Upper lobe of left lung (tissue), 6 donors: ENCODE data around the gene TNRC6C. TPM values are rescaled to one million over a fixed set of nuclear protein-coding genes. Genes with fewer than 3 reads are reported as not detected.

Experiments used
- ATAC-seq, 2 donors: fragments of 200-7000 bp; cut with Tn5 transposase; one replicate each; pipeline ENCODE4 v1.9.1; 2022; ENCODE audit warnings: mild to moderate bottlenecking in 2 of 2, moderate library complexity in 2 of 2; ENCODE audit not compliant: low FRiP score in 2 of 2
- DNase-seq, 2 donors: peaks; one replicate each; pipeline ENCODE4 v3.0.0-alpha.2; 2019 to 2020
- H3K27ac ChIP-seq, 4 donors: fragments of 200-600 bp; sonication (generic); one replicate each; pipeline ENCODE4 v1.5.1; 2016 to 2019
- H3K27me3 ChIP-seq, 4 donors: fragments of 200-600 bp; sonication (generic); one replicate each; pipeline ENCODE4 v1.5.1; 2017 to 2019
- H3K36me3 ChIP-seq, 4 donors: fragments of 200-600 bp; sonication (generic); one replicate each; pipeline ENCODE4 v1.5.1; 2016 to 2019
- H3K4me1 ChIP-seq, 4 donors: fragments of 200-600 bp; sonication (generic); one replicate each; pipeline ENCODE4 v1.5.1; 2018 to 2019
- H3K4me3 ChIP-seq, 4 donors: fragments of 200-600 bp; sonication (generic); one replicate each; pipeline ENCODE4 v1.5.1; 2017 to 2019; ENCODE audit warnings: mild to moderate bottlenecking in 2 of 4, moderate library complexity in 1 of 4
- H3K9me3 ChIP-seq, 4 donors: fragments of 200-600 bp; sonication (generic); one replicate each; pipeline ENCODE4 v1.5.1; 2018 to 2019
- EP300 ChIP-seq, 4 donors: sonication (generic); formaldehyde crosslinking; IDR thresholded peaks; one replicate each; pipeline ENCODE4 v1.5.1; 2017; ENCODE audit warnings: antibody characterized with exemption in 4 of 4, control low read depth in 2 of 4
- POLR2A ChIP-seq, 4 donors: fragments of 450-650 bp; IDR thresholded peaks; one replicate each; pipeline ENCODE4 v1.5.1; 2016 to 2017; ENCODE audit warnings: antibody characterized with exemption in 4 of 4, mild to moderate bottlenecking in 2 of 4
- POLR2AphosphoS5 ChIP-seq, 2 donors: sonication (generic); formaldehyde crosslinking; IDR thresholded peaks; one replicate each; pipeline ENCODE4 v1.5.1; 2017; ENCODE audit warnings: antibody characterized with exemption in 2 of 2
- WGBS, 2 donors: methylation state at CpG; one replicate each; pipeline ENCODE4 v1.1.5; 2017 to 2018; 5-methylcytosine and 5-hydroxymethylcytosine counted together
- total RNA-seq, 6 donors: library from RNA; depleted of rRNA in 4 of 6; stranded (reverse); fragments of >200 nt in 4 of 6; gene quantifications; one replicate each; pipeline versions ENCODE4 v1.1.0 to v1.2.1, GENCODE V29; 2016 to 2021
- TF ChIP-seq, protein P1 (sequence below), 6 experiments: fragments of 450-650 bp in 4 of 6; fragments of 200-600 bp in 2 of 6; sonication (generic) in 2 of 6; IDR thresholded peaks; one replicate each; pipeline ENCODE4 v1.5.1; 2016 to 2019; ENCODE audit warnings: antibody characterized with exemption in 6 of 6
- donor health status: DM: no; HTN: no; CAD: no; lungs with moderate emphysema.
- donor health status: DM: no; HTN: yes; CAD: no; lungs with severe emphysema.

TNRC6C gene
- total RNA-seq, 6 donors from 2014 or later, result 8.7 to 38.8 (median 14.7) TPM

DNA sequence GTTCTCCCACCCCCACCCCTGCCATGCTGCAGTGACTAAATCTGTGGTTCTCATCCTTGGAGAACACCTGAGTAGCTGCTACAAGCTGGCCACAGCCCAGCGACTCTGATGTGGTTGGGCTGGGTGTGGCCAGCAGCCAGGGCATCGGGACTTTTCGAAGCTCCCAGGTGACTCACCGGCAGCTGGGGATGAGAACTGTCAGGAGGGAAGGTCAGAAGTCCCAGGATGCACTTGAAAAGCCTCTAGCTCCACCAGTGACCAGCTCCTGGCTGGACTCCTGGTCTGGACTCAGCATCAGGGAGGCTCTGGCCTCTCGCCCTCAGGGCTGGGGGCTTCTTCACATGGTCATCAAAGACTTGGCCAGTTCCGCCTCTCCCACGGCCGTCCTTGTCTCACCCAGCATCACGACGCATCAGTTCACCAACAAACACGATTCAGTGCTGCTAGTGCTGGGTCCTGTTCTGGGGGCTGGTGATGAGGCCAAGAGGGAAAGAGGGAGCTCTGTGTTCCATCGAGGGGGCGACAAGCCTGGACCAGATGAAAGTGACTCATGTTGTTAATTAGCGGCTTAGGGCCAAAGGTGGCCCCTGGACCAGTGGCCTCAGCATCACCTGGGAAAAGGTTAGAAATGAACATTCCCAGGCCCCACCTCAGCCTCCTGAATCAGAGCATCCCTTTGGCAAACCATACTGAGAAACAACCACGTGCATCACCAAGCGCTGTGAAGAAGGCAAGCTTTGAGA is 183.8 kb downstream of the TNRC6C start:
- Histone ChIP-seq H3K27me3 (no peaks in the 10 kb centered on the region), H3K4me1 (peaks cover 40 to 82% (median 60%) of the 10 kb centered on the region in 4 donors), H3K9me3 (no peaks in the 10 kb centered on the region), H3K27ac (peak overlapping the region in 3 of 4 donors; percentile 67 to 81 (median 81)), H3K4me3 (no peak overlapping the region), H3K36me3 (no peaks in the 10 kb centered on the region)
- no peak for TF ChIP-seq POLR2A (IDR thresholded peaks at IDR 0.05)
- no peak for TF ChIP-seq EP300 (IDR thresholded peaks at IDR 0.05)
- no peak for TF ChIP-seq POLR2AphosphoS5 (IDR thresholded peaks at IDR 0.05)
- ATAC-seq (no peak), DNase-seq (peak in 1 of 2 donors; percentile 87)
- 79 to 85% methylated on average over 13 to 16 of the region's 16 CpGs for WGBS, 2 donors

DNA sequence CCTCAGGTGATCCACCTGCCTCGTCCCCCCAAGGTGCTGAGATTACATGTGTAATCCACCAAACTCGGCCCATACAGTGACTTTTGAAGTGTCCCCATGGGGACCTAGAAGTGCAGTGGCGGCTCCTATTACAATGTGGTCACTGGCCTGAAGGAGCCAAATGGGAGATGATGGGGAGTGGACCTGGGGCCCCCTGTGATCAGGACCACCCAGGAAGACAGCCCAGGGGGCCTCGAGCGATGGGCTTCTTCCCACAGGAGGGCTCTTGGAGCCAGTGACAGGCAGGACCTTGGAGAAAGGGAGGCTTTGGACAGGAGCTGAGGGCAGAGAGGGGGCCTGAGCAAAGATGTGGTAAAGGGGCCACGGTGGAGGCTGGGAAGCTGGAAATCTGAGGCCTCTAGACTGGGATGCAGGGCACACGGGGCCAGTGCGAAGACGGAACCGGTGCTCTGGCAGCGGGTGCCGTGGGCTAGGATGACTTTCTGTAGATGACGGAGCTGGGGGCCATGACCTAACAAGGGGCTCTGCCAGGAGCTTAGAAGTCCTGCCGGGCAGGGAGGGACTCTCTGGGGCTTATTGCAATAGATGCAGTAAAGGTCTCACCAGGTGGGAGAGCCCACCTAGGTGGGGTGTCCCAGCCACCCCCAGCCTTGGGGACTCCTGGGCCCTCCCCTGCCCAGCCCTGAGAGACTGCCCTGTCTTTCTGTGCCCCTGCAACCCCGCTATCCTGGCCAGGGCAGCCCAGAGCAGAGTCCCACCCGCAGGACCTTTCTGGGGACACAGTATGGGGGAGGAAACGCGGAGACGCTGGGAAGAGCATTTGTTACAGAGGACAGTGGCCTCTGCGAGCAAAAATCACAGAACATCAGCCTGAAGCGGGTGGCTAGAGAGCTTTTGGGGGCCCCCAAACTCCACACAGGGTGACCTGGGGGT is 185.0 kb downstream of the TNRC6C start:
- WGBS, 2 donors, result 84 to 85% methylated on average over 18 to 21 of the region's 21 CpGs
- no peak for ATAC-seq
- Histone ChIP-seq H3K9me3 (no peaks in the 10 kb centered on the region), H3K27me3 (no peaks in the 10 kb centered on the region), H3K4me3 (no peak overlapping the region), H3K36me3 (no peaks in the 10 kb centered on the region), H3K4me1 (peaks cover 40 to 82% (median 60%) of the 10 kb centered on the region in 4 donors), H3K27ac (peak overlapping the region; percentile 61 to 82 (median 76))
- no peak for DNase-seq
- TF ChIP-seq, protein P1, sequence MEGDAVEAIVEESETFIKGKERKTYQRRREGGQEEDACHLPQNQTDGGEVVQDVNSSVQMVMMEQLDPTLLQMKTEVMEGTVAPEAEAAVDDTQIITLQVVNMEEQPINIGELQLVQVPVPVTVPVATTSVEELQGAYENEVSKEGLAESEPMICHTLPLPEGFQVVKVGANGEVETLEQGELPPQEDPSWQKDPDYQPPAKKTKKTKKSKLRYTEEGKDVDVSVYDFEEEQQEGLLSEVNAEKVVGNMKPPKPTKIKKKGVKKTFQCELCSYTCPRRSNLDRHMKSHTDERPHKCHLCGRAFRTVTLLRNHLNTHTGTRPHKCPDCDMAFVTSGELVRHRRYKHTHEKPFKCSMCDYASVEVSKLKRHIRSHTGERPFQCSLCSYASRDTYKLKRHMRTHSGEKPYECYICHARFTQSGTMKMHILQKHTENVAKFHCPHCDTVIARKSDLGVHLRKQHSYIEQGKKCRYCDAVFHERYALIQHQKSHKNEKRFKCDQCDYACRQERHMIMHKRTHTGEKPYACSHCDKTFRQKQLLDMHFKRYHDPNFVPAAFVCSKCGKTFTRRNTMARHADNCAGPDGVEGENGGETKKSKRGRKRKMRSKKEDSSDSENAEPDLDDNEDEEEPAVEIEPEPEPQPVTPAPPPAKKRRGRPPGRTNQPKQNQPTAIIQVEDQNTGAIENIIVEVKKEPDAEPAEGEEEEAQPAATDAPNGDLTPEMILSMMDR (IDR thresholded peaks at IDR 0.05), result no peak
- TF ChIP-seq EP300 (IDR thresholded peaks at IDR 0.05), result no peak
- no peak for TF ChIP-seq POLR2A (IDR thresholded peaks at IDR 0.05)

DNA sequence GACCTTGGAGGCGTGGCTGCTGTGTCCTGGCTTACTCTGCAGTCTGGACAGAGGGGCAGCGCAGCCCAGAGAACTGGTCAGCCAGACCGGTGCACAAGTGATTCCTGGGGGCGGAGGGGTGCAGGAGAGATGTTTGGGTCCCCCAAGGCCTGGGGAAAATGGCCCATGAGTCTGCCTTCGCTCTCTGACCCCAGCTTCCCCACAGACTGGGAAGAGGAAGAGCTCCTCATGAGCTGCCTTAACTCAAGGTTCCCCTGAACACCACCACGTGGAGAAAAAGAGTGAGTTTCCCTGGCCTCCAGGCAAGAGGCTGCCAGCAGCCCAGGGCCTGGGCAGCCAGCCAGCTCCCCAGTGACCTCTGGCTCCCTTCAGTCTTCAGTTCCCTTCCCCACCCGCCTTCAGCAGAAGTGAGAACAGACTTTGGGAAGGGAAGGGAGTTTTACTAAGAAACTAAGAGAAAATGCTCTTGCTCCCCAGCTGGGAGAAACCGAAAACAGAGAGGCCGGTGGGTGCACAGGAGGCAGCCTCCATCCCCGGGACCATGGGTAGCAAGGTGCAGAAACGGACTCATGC is 185.7 kb downstream of the TNRC6C start:
- Histone ChIP-seq H3K4me3 (no peak overlapping the region), H3K36me3 (no peaks in the 10 kb centered on the region), H3K27ac (peak overlapping the region; percentile 61 to 82 (median 76)), H3K27me3 (no peaks in the 10 kb centered on the region), H3K4me1 (peaks cover 40 to 78% (median 57%) of the 10 kb centered on the region in 4 donors), H3K9me3 (no peaks in the 10 kb centered on the region)
- peak; percentile 88 to 94 for DNase-seq
- TF ChIP-seq, protein P1 (IDR thresholded peaks at IDR 0.05), result no peak
- peak in 1 of 2 donors; percentile 17 for TF ChIP-seq POLR2AphosphoS5 (IDR thresholded peaks at IDR 0.05)
- no peak for TF ChIP-seq EP300 (IDR thresholded peaks at IDR 0.05)
- WGBS, 2 donors, result 38 to 40% methylated on average over 6 to 10 of the region's 11 CpGs
- ATAC-seq, result peak in 1 of 2 donors; percentile 67

DNA sequence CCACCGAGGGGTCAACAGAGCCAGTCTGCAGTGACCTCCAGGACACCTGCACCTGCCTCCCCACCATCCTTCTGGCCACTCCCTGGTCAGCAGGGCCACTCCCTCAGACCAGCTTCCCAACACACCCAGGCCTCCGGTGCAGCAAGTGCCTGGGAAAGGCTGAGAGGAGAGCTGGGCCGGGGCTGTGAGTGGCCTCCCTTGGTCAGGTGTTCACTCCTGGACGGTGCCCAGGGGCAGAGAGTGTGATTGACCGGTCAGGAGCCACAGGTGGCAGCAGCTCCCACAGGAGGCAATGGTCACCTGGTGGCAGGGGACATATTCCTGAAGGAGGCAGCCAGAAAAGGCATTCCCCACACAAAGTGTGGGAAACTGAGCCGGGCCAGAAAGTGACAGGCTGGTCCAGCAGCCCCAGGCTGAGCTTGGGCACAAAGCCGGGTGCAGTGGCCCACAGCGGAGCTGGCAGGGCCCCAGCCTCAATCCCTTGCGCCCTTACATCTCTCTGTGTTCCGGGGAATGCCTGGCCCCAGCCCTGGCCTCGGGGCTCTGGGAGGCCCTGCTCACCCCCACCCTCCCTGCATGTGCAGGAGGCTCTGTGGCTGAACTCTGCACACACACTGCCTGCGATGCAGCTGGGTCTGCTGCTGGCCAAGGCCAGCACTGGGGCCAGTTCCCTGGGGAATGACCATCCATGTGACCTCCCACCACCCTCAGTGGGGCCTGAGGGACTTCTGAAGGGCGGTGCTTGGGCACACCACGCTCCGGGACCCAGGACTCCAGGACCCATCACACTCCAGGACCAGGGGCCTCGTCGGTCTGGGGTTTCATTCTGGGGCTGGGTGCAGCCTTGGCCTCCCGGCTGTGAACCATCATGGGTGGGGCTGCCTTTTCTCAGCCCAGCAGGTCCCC is 186.5 kb downstream of the TNRC6C start:
- Histone ChIP-seq H3K27me3 (no peaks in the 10 kb centered on the region), H3K4me1 (peaks cover 37 to 74% (median 56%) of the 10 kb centered on the region in 4 donors), H3K27ac (peak overlapping the region; percentile 61 to 82 (median 76)), H3K9me3 (no peaks in the 10 kb centered on the region), H3K36me3 (no peaks in the 10 kb centered on the region), H3K4me3 (no peak overlapping the region)
- ATAC-seq (peak; percentile 5 to 75), DNase-seq (peak; percentile 80 to 94)
- 60 to 68% methylated on average over 5 to 17 of the region's 18 CpGs for WGBS, 2 donors
- TF ChIP-seq, protein P1 (IDR thresholded peaks at IDR 0.05), result no peak
- TF ChIP-seq POLR2A (IDR thresholded peaks at IDR 0.05) (no peak), POLR2AphosphoS5 (IDR thresholded peaks at IDR 0.05) (no peak), EP300 (IDR thresholded peaks at IDR 0.05) (no peak)
